Activated naive CD4-positive, alpha-beta T cell (primary cell): ENCODE data around the gene EHBP1L1.
A peak's percentile ranks its signal among the peaks of the same experiment; 100 is the strongest.

Experiments
- DNase-seq, 4 experiments: peaks; one replicate each; lab custom pipeline; 2025; lab: John Stamatoyannopoulos, UW

The EHBP1L1 gene

DNA sequence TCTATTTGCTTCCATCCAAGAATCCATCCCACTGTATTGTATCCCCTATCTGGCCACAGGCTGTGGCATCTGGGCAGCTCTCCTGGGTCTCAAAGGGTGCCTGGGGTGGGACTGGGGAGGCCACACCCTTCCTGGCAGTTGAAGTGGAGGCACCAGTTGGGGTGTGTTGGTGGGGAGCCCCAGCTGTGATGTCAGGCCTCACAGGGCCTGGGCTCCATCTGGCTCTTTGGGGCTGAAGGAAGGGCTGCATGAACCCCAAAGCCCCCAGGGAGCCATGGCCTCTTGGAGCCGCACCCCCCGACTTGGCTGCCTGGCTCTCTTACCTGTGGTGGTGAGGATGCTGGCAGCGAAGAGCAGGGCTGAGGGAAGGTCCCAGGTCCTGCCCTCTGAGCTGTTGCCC, 19.3 kb downstream of the EHBP1L1 start:
- no peak for DNase-seq

DNA sequence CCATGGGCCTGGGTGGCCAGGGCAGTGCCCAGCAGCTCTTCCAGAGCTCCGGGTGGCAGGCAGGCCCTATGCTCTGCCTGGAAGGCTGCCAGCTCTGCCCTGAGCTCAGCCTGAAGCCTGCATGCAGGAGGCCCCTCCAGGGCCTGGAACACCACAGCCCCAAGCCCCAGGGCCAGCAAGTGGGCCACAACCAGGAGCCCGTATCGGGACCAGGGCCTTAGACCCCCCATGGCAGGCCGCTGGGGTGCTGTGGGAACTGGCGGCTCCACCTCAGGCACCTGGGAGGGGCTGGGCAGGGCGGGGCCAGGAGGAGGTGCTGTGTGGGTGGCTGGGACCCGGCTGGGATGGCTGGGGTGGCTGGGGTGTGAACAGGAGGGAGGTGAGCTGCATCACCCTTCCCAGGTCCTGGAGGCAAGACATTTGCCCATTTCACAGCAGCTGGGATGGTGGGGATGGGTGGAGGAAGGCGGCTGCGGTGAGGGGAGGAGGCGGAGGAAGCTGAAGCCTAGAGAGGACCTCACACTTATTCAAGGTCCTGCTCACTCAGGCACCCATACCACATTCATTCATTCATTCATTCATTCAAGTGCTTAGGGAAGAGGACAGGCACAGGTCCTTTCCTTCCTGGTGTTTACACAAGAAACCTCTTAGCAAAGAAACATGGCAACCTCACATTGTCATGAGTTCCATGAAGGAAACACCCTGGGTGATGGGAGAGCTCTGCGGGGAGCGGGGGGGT, 19.9 kb downstream of the EHBP1L1 start, which contains the start of gene KCNK7:
KCNK7 (minus strand) TSS at position 258 of the 739 bp plus-strand sequence; CDS start at position 230, 28 bp downstream.
- no peak for DNase-seq

DNA sequence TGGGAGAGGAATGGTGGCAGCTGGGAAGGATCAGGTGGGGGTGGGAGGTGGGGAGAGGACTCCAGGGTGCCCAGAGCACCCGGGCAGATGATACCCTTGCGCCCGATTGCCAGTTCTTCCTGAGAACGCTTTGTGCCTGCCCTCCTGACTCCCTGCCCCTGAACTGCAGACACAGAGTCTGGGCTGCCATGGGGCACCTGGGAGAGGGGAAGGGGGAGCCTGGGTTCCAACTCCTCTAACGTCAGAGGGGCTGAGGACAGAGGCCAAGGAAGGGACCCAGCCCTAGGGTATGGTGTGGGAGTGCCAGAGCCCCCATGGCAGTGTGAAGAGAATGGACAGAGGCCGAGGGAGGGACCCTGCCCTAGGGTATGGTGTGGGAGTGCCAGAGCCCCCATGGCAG, 20.7 kb downstream of the EHBP1L1 start:
- DNase-seq, result no peak

DNA sequence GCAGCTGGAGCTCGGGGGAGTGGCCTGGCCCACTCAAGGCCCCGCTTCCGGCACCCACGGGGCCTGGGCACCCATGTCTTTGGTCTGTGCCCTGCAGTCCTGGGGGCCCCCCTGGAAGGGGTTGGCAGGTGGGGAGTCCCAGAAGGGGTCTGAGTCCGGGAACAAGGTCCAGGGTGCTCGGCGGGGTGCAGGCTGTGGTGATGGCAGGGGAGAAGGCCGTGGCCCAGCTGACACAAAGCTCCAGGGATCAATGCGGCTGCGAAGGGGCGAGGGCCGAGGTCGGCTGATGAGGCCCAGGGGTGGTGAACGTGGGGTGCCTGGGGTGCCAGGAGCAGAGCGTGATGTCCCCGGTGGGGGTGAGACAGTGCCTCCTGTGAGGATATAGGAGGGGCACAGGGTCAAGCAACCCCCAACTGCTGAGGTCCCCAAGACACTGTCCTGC, 22.4 kb downstream of the EHBP1L1 start:
- no peak for DNase-seq

DNA sequence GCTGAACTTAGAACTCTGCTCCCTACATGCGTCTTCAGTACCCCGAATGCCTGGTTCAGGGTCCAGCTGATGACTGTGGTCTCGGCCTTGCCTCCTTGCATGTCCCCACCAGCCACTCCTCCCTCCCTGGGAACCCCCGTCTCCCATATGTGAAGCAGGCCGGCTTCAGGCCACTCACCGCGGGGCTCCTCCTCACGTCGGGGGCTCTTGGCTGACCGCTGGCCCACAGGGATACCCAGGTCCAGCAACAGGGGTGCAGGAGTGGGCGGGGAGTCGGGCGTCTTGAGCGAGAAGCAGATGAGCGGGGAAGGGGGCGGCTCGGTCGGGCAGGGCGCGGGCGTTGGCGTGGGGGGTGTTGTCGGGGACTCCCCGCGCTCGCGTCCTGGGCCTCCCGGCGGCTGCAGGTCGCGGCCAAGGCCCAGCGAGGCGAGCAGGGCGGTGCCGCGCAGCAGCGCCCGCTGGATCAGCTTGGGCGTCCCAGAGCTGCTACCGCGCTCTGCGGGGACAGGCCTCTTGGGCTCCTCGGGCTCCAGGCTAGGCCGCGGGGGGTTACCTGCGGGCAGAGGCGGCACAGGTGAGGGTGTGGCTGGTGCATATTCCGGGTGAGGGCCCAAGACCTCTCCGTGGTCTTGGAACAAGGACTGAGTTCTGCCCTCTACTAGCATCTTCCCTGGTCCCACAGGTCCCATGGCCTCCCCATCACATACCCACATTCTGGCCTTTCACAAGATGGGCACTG, 23.5 kb downstream of the EHBP1L1 start:
- DNase-seq, result no peak

DNA sequence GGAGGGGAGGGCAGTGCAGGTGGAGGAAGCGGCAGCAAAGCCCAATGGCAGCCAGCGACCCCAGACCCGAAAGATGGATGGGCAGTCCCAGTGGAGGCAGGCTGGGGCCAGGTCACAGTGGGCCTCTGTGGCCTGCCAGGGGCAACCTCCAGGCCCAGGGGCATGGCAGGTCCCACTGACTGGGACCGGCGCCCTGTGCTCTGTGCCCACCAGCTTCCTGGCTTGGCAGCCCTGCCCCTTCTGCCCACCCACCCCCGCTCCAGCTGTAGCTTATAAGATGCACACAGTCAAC, 24.0 kb downstream of the EHBP1L1 start:
- no peak for DNase-seq

DNA sequence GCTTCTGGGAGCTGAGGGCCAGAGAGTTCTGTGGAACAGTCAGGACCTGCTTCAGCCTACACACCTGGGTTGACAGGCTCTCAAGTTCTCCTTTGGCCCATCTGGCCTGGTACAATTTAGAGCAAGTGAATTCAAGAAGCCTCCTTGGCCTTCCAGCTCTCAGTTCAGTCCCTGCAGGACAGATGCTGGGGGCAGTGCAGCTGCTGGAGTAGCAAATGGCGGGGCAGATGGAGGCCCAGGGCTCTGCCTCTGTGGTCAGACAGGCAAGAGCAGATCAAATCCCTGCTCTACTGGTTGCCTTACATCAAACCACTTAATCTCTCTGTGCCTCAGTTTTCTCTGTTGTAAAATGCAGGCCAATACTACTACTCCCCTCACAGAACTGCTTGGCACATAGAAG, 28.4 kb downstream of the EHBP1L1 start:
- no peak for DNase-seq

DNA sequence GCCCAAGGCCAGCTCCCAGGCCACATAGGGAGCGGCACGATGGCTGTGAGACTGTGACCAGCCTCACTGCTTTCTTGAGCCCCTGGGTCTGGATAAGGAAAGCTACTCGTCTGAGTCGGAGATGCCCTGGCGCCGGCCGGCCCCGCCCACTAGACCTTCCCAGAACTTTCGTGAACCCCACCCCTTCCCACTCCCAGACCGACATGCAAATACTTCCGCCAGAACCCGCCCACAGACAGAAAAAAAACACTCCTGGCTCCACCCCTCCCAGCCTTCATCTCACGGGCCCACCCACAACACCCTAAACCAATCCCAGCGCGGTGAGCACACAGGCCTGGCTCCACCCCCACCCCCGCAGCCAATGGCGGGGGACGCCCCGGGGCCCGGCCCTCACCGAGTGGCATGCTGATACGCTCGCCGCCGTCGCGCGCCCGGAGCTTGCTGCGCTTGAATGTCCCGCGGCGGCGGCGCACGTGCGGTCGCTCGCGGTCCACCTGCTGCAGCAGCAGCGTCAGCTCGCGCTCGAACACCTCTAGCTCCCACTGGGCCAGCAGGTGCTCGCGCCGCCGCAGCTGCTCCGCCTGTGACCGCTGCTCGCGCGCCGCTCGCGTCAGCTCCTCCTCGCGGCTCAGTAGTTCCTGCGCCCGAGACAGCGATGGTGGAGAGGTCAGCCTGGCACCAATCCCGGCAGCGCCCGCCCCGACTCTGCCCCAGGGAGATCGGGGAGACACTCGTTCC, 31.2 kb downstream of the EHBP1L1 start:
- DNase-seq, result no peak

DNA sequence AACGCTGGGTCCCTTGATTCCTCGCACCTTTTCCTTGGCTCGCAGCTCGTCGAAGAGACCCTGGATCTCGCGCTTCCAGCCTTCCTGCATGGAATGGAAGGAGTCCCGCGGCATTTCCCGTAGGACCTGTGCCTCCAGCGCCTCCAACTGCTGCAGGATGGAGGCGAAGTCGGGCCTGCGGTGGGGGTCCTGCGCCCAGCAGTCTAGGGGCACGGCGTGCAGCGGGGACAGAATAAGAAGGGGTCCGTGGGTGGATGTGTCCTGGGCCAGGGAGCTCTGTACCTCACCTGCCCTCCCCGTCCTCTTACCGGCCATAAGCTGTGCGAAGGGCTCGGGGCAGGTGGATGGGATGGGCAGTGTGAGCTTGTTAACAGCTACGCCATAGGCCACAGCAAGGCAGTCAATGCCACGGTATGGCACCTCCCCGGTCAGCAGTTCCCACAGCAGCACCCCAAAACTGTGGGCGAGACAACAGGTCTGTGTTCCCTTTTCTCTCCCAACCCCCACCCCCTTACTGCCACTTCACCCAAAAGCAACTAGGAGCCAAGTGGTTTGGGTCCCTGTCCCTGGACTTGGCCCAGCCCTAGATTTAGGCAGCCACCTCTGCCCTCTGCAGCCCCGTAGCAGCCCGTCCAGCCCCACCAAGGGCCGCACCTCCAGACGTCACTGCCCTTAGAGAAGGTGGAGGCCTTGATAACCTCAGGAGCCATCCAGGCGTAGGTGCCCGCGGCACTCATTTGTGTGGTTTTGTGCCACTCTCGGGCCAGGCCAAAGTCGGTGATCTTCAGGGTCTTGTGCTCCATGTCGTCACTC, 32.0 kb downstream of the EHBP1L1 start:
- no peak for DNase-seq

DNA sequence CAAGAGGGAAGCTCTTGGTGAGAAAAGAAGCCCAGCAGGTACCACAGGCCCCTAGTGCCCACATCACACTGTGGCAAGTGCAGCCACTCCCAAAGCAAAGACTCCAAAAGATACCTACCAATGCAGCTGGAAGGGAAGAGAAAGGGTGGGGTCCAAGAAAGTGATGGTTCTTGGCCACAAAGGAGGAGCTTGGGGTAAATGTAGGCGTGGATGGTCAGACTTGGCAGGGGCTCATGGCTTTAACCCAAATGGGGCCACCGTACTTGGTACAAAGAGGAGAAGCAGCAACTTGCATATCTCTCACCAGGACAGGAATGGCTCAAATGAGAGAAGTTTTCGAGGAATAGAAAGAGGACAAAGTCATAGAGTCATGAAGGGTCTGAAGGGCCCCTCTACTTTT, 33.4 kb downstream of the EHBP1L1 start:
- no peak for DNase-seq

DNA sequence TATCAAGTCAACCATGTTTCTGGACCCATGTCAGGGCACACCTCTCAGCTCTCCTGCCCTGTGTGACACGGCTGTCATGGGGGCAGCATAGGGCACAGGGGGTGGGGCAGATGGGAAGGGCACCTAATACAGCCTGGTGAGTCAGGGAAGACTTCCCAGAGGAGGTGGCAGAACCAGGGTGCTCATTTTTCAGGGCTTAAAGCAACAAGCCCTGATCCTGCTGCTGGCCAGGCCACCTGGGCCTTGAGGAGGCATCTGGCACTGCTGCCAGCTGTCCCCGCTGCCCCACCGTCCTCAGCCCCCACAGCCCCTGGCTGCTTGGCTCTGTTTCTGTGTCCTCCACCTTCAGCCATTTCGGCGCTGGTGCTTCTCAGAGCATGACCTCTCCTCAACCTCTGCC, 33.8 kb downstream of the EHBP1L1 start:
- no peak for DNase-seq

DNA sequence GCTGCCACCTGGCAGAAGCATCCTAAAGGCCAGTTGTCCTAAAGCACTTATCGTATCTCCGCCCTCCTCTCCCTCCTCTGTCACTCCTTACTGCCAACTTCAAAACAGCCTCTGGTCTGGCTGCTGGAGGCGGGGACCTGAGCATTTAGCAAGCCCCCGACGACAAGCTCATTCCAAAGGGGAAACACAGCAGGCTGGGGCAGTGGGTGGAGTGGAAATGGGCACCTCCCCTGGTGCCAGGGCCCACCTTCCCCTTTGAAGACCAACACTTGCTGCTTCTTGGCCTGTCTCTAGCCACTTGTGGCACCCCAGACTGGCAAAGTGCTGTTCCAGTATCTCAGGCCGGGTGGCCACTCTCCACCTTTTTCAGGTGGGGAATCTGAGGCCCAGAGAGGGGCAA, 34.6 kb downstream of the EHBP1L1 start:
- no peak for DNase-seq

DNA sequence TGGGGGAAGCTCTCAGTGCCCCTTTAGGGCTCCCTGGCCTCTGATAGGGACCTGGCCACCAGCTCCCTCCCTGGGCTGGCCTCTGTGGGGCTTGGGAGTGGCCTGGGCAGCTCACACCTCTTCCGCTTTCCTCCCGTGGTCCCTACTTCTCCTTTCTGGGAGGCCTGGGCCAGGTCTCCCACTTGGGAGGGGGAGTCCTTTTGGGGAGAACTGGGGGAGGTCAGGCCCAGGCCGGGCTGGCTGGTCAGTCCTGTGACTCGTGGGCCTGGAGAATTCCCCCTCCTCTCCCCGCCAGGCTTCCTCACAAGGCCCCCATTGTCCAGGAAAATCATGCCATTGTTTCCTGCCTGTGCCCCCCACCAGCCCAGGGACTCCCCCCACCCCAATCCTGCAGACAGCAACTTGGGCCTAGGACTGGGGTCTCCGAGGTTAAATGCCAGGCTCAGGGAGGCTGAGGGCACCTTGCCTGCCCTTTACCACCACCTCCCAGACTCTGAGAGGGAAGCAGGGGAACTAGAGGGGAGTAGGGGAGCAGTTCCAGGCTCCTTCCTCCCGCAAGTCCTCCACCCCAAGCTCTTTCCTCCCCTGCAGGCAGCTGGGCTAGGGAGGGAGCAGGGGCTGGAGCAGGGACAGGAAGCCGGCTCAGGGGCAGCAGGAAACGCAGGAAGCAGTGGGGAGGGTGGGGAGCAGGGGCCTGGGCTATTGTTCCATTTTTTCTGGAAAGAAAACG, 35.3 kb downstream of the EHBP1L1 start:
- no peak for DNase-seq

DNA sequence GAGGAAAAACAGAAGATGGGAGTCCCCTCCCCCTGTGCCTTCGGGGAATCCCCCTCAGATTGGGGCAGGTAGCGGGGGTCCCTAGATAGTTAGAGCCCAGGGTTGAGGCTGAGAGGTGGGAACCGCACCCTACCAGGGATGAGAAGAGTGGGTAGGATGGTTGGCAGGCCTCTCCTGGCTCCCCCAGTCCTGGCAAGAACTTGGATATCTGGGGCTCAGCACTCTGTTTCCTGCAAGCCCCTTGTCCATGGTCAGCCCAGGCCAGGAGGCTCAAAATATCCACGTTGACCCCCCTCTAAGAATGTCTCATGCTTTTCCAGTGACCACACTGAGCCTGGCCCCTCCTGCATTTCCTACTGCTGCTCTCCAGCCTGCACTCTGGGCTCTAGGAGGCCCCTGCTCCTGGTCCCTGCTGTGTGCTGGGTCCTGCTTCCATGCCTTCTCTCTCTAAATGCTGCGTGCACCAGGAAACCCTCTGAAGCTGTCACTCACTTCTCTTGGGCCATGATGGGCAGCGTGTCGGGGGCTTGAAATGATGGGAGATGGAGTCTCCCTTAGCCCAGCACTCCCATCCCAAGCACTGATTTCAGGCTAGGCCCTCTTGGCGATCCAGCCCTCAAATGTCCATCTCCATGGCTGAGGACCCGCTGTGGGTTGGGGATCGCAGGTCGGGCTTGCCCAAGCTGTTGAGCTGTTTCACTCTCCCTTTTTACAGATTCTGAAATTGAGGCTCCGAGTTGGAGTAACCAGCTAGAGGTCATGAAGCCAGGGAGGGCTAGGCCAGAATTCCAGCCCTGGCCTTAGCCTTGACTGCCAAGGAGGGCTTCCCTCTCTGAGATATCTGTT, 36.1 kb downstream of the EHBP1L1 start:
- no peak for DNase-seq

DNA sequence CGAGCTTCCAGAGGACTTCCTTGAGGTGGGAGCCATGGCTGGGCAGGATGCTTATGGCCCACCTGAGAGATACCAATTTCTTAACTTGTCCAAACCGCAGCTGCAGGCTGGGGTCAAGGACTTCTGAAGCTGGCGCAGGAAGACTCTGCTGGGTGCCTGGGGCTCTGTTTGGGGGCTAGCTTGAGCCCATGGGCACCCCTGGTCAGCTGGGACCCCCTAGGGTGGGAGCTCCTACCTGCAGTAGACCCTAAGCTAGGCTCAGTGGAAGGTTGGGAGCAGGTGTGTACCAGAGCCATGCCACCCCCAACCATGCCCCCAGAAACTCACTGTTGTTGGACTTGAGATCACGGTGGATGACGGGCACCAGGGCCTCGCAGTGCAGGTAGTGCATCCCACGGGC, 36.8 kb downstream of the EHBP1L1 start:
- no peak for DNase-seq

DNA sequence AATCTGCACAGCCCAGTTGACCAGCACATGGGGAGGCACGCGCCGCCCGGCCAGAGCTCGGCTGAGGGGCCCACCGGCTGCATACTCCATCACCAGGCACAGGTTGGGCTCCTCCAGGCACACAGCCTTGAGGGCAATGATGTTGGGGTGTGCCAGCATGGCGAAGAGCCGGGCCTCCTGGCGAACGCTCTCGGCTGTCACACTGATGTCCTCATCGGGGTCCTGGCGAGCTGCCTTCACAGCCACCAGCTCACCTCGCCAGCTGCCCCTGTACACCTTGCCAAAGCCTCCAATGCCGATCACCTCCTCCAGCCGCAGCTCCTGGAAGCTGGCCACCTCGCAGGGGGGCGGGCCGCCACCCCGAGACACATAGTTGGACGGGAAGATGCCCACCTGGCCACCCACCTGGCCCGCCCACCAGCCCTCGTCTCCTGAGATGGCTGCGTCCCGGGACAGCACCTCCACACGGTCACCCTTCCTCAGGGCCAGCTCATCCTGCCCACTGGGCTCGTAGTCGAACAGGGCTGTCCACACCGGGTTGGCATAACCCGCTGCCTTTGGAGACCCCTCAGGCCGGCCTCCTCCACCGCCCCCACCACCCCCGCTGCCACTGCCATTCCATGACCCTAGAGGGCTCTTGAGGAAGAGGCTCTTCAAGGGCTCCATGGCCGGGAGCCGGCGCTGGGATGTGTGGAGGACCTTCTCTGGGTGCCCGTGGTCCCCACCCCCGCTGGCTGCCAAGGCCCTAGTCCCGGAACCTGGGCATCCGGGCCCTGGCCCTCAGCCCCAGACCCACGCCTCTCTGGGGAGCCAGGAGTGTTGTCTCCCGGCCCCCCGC, 37.5 kb downstream of the EHBP1L1 start:
- no peak for DNase-seq

DNA sequence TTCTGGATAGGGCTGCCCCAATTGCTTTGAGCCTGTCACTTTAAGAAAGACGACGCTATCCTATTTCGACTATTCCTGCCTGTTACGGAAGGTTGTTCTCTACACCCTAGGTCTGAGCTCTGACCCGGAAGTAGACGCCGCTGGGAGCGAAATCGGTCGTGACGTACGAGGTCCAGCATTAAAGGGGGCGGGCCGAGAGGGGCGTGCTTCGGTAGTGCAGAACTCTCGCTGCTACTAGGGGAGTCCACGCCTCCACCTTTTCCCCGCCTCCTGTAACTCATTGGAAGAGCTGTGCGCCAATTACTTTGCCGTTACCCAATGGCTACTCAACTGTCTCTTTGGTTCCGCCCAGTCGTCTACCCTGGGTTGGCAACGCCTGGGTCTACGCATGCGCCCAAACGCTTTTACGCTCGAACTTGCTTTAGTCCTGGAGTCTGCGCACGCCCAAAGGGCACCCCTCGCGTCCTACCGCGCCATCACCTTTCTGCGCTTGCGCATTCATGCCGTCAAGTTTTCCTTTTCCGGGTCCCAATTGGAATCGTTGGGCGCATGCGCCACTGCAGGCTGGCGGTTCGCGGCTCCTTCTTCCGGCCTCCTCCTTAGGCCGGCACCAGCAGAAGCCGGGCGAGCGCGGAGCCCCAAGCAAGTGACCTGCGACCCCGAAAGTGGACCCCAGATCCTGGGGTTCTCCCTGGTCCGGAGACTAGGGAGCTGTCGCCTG, 39.5 kb downstream of the EHBP1L1 start, which contains the start of gene PCNX3:
PCNX3 (plus strand) TSS at position 548 of the 721 bp plus-strand sequence. CDS start 536 bp downstream, outside the sequence.
- peak; percentile 99 to 100 (median 100) for DNase-seq

DNA sequence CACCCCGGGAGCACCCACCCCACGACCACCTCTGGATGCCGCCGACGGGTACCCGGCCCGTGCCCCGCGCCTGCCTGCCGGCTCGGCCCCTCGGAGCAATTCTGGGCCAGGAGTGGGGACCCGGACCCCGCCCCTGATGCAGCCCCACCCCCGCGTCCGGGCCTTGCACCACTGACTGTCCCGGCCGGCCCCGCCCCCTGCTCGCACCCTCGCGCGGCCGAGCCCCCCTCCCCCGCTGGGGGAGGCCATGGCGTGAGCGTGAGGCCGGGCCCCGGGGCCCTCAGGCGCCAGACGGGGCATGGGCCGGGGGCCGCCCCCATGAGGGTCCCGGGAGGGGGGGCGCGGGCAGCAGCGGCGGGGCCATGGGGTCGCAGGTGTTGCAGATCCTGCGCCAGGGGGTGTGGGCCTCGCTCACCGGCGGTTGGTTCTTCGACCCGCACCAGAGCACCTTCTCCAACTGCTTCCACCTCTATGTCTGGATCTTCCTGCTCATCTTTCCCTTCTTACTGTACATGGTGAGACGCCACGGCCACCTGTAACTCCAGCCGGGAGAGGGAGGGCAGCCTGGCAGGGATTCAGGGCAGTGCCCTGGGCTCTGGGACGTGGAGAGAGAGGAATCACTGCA, 40.2 kb downstream of the EHBP1L1 start:
- peak in 1 of 4 experiments; percentile 50 for DNase-seq
